Epithelial cell of proximal tubule (primary cell): Measurements from ENCODE around the gene VWA3A. TPM values are rescaled to one million over a fixed set of nuclear protein-coding genes. Genes with fewer than 3 reads are reported as not detected.

Experiments
- DNase-seq: peaks from one replicate; pipeline ENCODE4 v3.0.0-alpha.2; 2011; ENCODE audit warnings: low read depth
- H3K4me3 ChIP-seq: 2 replicates; pipeline ENCODE4 v1.5.1; 2011; ENCODE audit warnings: low read depth, mild to moderate bottlenecking, low read length
- total RNA-seq: library from RNA; depleted of rRNA; stranded (reverse); fragments of >200 nt; gene quantifications from 2 replicates; pipeline ENCODE4 v1.2.3, GENCODE V29; 2015
- TF ChIP-seq, protein P1 (sequence below): conservative IDR thresholded peaks from 2 replicates; pipeline ENCODE4 v1.5.1; 2012; ENCODE audit warnings: low read depth, mild to moderate bottlenecking, low read length

The VWA3A gene
- total RNA-seq, 1 donor from 2014 or later, result under 0.01 TPM

DNA sequence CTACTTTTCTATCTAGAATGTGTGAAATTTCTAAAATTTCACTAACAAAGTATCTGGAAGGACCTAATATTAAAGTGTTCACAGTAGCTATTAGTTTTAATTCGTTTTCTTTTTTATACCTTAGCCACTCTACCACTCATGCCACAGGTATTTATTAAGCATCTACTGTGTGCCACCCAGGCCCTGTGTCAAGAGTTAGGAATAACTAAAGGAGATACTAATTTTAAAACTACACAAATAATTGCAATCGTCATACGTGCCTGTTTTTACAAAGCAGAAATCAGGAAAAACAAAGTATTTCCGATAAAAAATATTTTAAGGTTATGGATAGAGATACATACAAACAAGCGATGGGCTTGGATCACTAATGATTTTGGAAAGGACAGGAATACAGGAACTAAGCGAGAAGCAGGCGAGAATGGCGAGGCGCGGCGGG lies 113.3 kb downstream of the VWA3A start:
- DNase-seq, result no peak
- H3K4me3 ChIP-seq, result peak overlapping the region; percentile 64
- TF ChIP-seq, protein P1, sequence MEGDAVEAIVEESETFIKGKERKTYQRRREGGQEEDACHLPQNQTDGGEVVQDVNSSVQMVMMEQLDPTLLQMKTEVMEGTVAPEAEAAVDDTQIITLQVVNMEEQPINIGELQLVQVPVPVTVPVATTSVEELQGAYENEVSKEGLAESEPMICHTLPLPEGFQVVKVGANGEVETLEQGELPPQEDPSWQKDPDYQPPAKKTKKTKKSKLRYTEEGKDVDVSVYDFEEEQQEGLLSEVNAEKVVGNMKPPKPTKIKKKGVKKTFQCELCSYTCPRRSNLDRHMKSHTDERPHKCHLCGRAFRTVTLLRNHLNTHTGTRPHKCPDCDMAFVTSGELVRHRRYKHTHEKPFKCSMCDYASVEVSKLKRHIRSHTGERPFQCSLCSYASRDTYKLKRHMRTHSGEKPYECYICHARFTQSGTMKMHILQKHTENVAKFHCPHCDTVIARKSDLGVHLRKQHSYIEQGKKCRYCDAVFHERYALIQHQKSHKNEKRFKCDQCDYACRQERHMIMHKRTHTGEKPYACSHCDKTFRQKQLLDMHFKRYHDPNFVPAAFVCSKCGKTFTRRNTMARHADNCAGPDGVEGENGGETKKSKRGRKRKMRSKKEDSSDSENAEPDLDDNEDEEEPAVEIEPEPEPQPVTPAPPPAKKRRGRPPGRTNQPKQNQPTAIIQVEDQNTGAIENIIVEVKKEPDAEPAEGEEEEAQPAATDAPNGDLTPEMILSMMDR, result no peak

DNA sequence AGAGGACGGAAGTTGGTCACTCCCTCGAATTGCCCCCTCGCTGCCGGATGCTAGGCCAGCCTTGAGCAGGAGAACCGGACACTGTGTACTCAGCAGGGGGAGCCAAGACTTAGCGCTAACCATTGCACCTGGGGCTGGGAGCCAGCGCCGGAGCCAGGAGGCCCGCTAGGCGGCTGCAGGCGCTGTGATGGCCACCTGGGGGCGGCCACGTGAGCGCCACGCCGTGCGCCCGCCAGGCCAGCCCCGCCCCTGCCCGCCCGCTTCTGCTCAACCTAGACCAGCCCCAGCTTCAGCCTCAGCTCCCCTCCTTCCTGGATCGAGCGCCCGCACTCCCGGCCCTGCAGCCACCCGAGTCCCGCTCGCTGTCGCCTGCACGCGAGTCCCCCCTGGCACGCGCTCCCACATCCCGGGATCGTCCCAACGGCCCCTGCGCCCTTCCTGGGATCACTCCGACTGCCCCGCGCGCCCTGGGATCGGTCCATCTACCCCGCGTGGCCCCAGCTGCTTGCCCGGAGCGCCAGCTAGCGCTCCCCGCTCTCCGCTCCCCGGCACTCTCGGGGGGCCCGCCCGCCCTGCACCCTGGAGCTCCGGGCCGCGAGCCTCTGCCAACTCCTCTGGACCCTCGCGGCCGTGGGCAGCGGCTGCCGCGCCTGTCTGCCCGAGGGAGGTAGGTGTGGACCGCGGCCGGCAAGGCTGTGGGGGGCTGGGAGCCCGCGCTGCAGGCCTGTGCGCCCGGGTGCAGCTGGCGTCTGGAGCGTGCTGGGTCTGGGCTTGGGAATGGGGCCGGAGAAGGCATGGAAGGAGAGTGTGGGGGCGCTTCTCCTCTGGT lies 113.9 kb downstream of the VWA3A start, which contains the start of gene EEF2K:
Gene EEF2K (plus strand): TSS at position 266 of the 829 bp plus-strand sequence. CDS start 19,452 bp downstream, outside the sequence.
- peak; percentile 76 for DNase-seq
- H3K4me3 ChIP-seq, result peak within 1 kb of the TSS; percentile 64
- TF ChIP-seq, protein P1, result peak; percentile 55

Other genes starting within 250 kb of the VWA3A start
- 10.1 and 32.2 TPM in 2 replicates for gene NPIPB4, start 234.8 kb upstream of the VWA3A start, total RNA-seq
- gene UQCRC2, start 139.2 kb upstream of the VWA3A start, total RNA-seq, result 140 and 163 TPM in 2 replicates
- not detected in 2 replicates for gene PDZD9, start 91.4 kb upstream of the VWA3A start, total RNA-seq
- 2.4 and 8.0 TPM in 2 replicates for gene MOSMO, start 84.4 kb upstream of the VWA3A start, total RNA-seq
- gene SDR42E2, start 70.0 kb downstream of the VWA3A start, total RNA-seq, result 0.12 TPM in 1 of 2 replicates, not detected in the other
- gene EEF2K, start 113.7 kb downstream of the VWA3A start, total RNA-seq, result 12.2 and 13.7 TPM in 2 replicates
- 31.2 and 46.9 TPM in 2 replicates for gene POLR3E, start 204.9 kb downstream of the VWA3A start, total RNA-seq